Transverse colon (tissue), 4 donors: ENCODE results near the gene TP53BP2. TPM values are rescaled to one million over a fixed set of nuclear protein-coding genes. Genes with fewer than 3 reads are reported as not detected.

ENCODE experiments used
- DNase-seq: peaks from one replicate; pipeline ENCODE4 v3.0.0-alpha.2; 2019
- H3K27ac ChIP-seq, 4 donors: fragments of 200-600 bp; sonication (generic); 2 replicates each; pipeline ENCODE4 v1.5.1; 2016 to 2018; ENCODE audit warnings: inconsistent platforms in 4 of 4
- H3K27me3 ChIP-seq: fragments of 200-600 bp; sonication (generic); 2 replicates; pipeline ENCODE4 v1.5.1; 2017; ENCODE audit warnings: inconsistent platforms
- H3K36me3 ChIP-seq, 4 donors: fragments of 200-600 bp; sonication (generic); 2 replicates each; pipeline ENCODE4 v1.5.1; 2017 to 2019; ENCODE audit warnings: inconsistent platforms in 4 of 4
- H3K4me1 ChIP-seq, 4 donors: fragments of 200-600 bp; sonication (generic); 2 replicates each; pipeline ENCODE4 v1.5.1; 2017 to 2020; ENCODE audit warnings: inconsistent platforms in 4 of 4
- H3K4me3 ChIP-seq, 4 donors: fragments of 200-600 bp; sonication (generic); 1 replicate in 1 of 4; 2 replicates in 3 of 4; pipeline versions ENCODE4 v1.5.1 to v1.6.1; 2017 to 2019; ENCODE audit warnings: inconsistent platforms in 4 of 4
- H3K9me3 ChIP-seq, 2 donors: fragments of 200-600 bp; sonication (generic); 2 replicates each; pipeline ENCODE4 v1.5.1; 2017 to 2019; ENCODE audit warnings: inconsistent platforms in 2 of 2
- CTCF ChIP-seq, 5 experiments: fragments of 200-600 bp in 3 of 5; fragments of 450-650 bp in 2 of 5; sonication (generic) in 3 of 5; IDR thresholded peaks; 1 replicate in 2 of 5; 2 replicates in 3 of 5; pipeline ENCODE4 v1.5.1; 2016 to 2017; ENCODE audit warnings: antibody characterized with exemption in 5 of 5, inconsistent platforms in 3 of 5, mild to moderate bottlenecking in 2 of 5, moderate library complexity in 1 of 5
- EP300 ChIP-seq: sonication (generic); formaldehyde crosslinking; IDR thresholded peaks from one replicate; pipeline ENCODE4 v1.6.1; 2017; ENCODE audit warnings: antibody characterized with exemption, low read depth
- POLR2A ChIP-seq: fragments of 450-650 bp; IDR thresholded peaks from one replicate; pipeline ENCODE4 v1.6.1; 2016; ENCODE audit warnings: antibody characterized with exemption, mild to moderate bottlenecking, moderate library complexity
- POLR2AphosphoS5 ChIP-seq, 3 donors: sonication (generic); formaldehyde crosslinking; IDR thresholded peaks; one replicate each; pipeline ENCODE4 v1.6.1; 2016; ENCODE audit warnings: antibody characterized with exemption in 3 of 3
- WGBS, 2 donors: methylation state at CpG; one replicate each; pipeline ENCODE4 v1.1.5; 2018; ENCODE audit warnings: low coverage in 1 of 2; 5-methylcytosine and 5-hydroxymethylcytosine counted together
- in situ Hi-C, 4 donors: fragments of 200-750 bp; cut with MboI; loops; one replicate each; pipeline versions ENCODE4 v1.15.0 to v1.15.1; 2017; ENCODE audit warnings: low sequenced_read_pairs in 3 of 4, low pct_ligation_motif_present in 1 of 4, low pct_unique_long_range_greater_than_20kb in 1 of 4
- intact Hi-C: fragments of 100-400 bp; cut with DNase I; formaldehyde crosslinking; loops from one replicate; pipeline ENCODE4 v1.15.1; 2023; ENCODE audit warnings: low total_unique reads
- total RNA-seq, 4 donors: library from RNA; depleted of rRNA; stranded (reverse); fragments of >200 nt; gene quantifications; one replicate each; pipeline ENCODE4 v1.1.0, GENCODE V29; 2016

TP53BP2 gene
- total RNA-seq, 4 donors from 2014 or later: 11.9 to 82.7 (median 31.2) TPM

GRCh38 chr1:223864084-223864483 lies 18.3 kb upstream of the TP53BP2 start:
- in situ Hi-C loops (no loop called here), intact Hi-C loops (no loop called here)
- Histone ChIP-seq H3K4me1 (no peaks in the 10 kb centered on the region), H3K4me3 (no peak overlapping the region), H3K27me3 (no peaks in the 10 kb centered on the region), H3K27ac (no peak overlapping the region), H3K36me3 (no peaks in the 10 kb centered on the region), H3K9me3 (no peaks in the 10 kb centered on the region)
- WGBS, 2 donors: 92% methylated on average over 17 of the region's 17 CpGs; no CpG with 5 or more reads in 1 of the 2 donors
- no peak for DNase-seq
- no peak for TF ChIP-seq CTCF (IDR thresholded peaks at IDR 0.05)
- TF ChIP-seq POLR2AphosphoS5 (IDR thresholded peaks at IDR 0.05): no peak
- TF ChIP-seq EP300: no peak
- no peak for TF ChIP-seq POLR2A

DNA sequence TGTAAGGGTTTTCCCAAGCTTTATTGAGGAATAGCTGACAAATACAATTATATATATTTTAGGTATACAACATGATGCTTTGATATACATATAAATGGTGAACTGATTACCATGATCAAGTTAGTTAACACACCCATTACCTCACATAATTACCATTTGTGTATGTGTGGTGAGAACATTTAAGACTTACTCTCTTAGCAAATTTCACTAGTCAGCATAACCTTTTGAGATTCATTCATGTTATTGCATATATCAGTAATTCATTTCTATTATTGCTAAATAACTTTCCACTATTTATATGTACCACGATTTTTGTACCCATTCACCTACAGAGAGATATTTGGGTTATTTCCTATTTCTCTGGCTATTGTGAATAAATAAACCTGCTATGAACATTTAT lies 16.2 kb upstream of the TP53BP2 start:
- intact Hi-C loops (no loop called here), in situ Hi-C loops (no loop called here)
- Histone ChIP-seq H3K27me3 (no peaks in the 10 kb centered on the region), H3K36me3 (no peaks in the 10 kb centered on the region), H3K4me3 (no peak overlapping the region), H3K4me1 (no peaks in the 10 kb centered on the region), H3K27ac (no peak overlapping the region), H3K9me3 (no peaks in the 10 kb centered on the region)
- no peak for DNase-seq
- TF ChIP-seq POLR2AphosphoS5 (IDR thresholded peaks at IDR 0.05) (no peak), POLR2A (no peak), CTCF (IDR thresholded peaks at IDR 0.05) (no peak), EP300 (no peak)
- WGBS, 2 donors: 77 to 83% methylated on average over 1 of the region's 1 CpG

- no peak for TF ChIP-seq CTCF (IDR thresholded peaks at IDR 0.05)
- no peak for TF ChIP-seq EP300
- TF ChIP-seq POLR2A: no peak
- no peak for TF ChIP-seq POLR2AphosphoS5 (IDR thresholded peaks at IDR 0.05)
- WGBS, 2 donors: 60 to 79% methylated on average over 2 to 5 of the region's 5 CpGs
- H3K9me3 ChIP-seq: no peaks in the 10 kb centered on the region
- H3K36me3 ChIP-seq: no peaks in the 10 kb centered on the region
- intact Hi-C loops: no loop called here
- DNase-seq: no peak
- H3K27ac ChIP-seq: no peak overlapping the region
- no peak overlapping the region for H3K4me3 ChIP-seq
- in situ Hi-C loops: no loop called here
- H3K27me3 ChIP-seq: no peaks in the 10 kb centered on the region
- H3K4me1 ChIP-seq: no peaks in the 10 kb centered on the region
Observed at GRCh38 chr1:223860051-223860622, 14.4 kb upstream of the TP53BP2 start.

DNA sequence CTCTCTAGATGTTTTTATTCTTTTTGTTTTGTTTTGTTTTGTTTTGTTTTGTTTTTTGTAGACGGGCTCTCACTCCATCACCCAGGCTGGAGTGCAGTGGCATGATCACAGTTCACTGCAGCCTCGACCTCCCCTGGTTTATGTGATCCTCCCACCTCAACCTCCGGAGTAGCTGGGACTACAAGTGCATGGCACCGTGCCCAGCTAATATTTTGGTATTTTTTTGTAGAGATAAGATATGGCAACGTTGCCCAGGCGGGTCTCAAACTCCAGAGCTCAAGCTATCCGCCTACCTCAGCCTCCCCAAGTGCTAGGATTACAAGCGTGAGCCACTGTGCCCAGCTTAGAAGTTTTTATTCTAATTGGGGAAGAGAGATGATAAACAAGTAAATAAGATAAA lies 13.3 kb upstream of the TP53BP2 start:
- intact Hi-C loops (no loop called here), in situ Hi-C loops (no loop called here)
- Histone ChIP-seq H3K27me3 (no peaks in the 10 kb centered on the region), H3K4me3 (no peak overlapping the region), H3K9me3 (no peaks in the 10 kb centered on the region), H3K4me1 (no peaks in the 10 kb centered on the region), H3K36me3 (no peaks in the 10 kb centered on the region), H3K27ac (no peak overlapping the region)
- DNase-seq: no peak
- TF ChIP-seq POLR2A: no peak
- TF ChIP-seq CTCF (IDR thresholded peaks at IDR 0.05): no peak
- no peak for TF ChIP-seq POLR2AphosphoS5 (IDR thresholded peaks at IDR 0.05)
- TF ChIP-seq EP300: no peak
- WGBS, 2 donors: 40 to 68% methylated on average over 1 to 8 of the region's 8 CpGs
